Keratinocyte (primary cell): ENCODE results near the gene TCF15. TPM values are rescaled to one million over a fixed set of nuclear protein-coding genes. Genes with fewer than 3 reads are reported as not detected.

ENCODE experiments used
- DNase-seq: peaks from one replicate; pipeline ENCODE4 v3.0.0-alpha.2; 2011; ENCODE audit warnings: low read depth, missing footprints, low spot score
- FAIRE-seq: peaks from 2 replicates; lab custom pipeline; 2011; peaks lifted over from hg19 to GRCh38; lab: Jason Lieb, UNC
- H2AFZ ChIP-seq: 2 replicates; pipeline ENCODE4 v1.6.0; 2012; ENCODE audit warnings: low read length, control low read depth, inconsistent platforms; ENCODE audit not compliant: control insufficient read depth
- H3K27ac ChIP-seq: 2 replicates; pipeline ENCODE4 v1.5.1; 2011; ENCODE audit warnings: low read length; ENCODE audit not compliant: control insufficient read depth, insufficient read depth
- H3K27me3 ChIP-seq: 3 replicates; pipeline ENCODE4 v1.6.0; 2011; ENCODE audit warnings: low read length; ENCODE audit not compliant: control insufficient read depth, insufficient read depth; ENCODE audit errors: extremely low read depth
- H3K36me3 ChIP-seq, 2 experiments: 2 replicates in 1 of 2; 3 replicates in 1 of 2; pipeline ENCODE4 v1.5.1; 2011; ENCODE audit warnings: low read length in 2 of 2, mild to moderate bottlenecking in 1 of 2; ENCODE audit not compliant: control insufficient read depth in 2 of 2, insufficient read depth in 2 of 2; ENCODE audit errors: extremely low read depth in 1 of 2
- H3K4me1 ChIP-seq: 3 replicates; pipeline ENCODE4 v1.5.1; 2011; ENCODE audit warnings: low read length; ENCODE audit not compliant: control insufficient read depth, insufficient read depth; ENCODE audit errors: extremely low read depth
- H3K4me2 ChIP-seq: 3 replicates; pipeline ENCODE4 v1.6.0; 2011; ENCODE audit warnings: low read depth, low read length; ENCODE audit not compliant: control insufficient read depth, insufficient read depth; ENCODE audit errors: extremely low read depth
- H3K4me3 ChIP-seq, 3 experiments: fragments of 200-600 bp in 1 of 3; sonication (generic) in 1 of 3; 2 replicates in 2 of 3; 3 replicates in 1 of 3; pipeline ENCODE4 v1.5.1; 2011 to 2016; ENCODE audit warnings: low read length in 3 of 3, mild to moderate bottlenecking in 3 of 3, control low read depth in 2 of 3, inconsistent platforms in 1 of 3, low read depth in 1 of 3, mixed read lengths in 1 of 3, mixed run types in 1 of 3, moderate library complexity in 1 of 3; ENCODE audit not compliant: control insufficient read depth in 2 of 3, insufficient read depth in 2 of 3; ENCODE audit errors: extremely low read depth in 1 of 3
- H3K79me2 ChIP-seq: 2 replicates; pipeline ENCODE4 v1.6.0; 2012; ENCODE audit warnings: low read length; ENCODE audit not compliant: control insufficient read depth, insufficient read depth
- H3K9ac ChIP-seq: 3 replicates; pipeline ENCODE4 v1.6.0; 2011; ENCODE audit warnings: low read length; ENCODE audit not compliant: control insufficient read depth, insufficient read depth; ENCODE audit errors: extremely low read depth
- H3K9me1 ChIP-seq: 3 replicates; pipeline ENCODE4 v1.6.0; 2011; ENCODE audit warnings: low read length; ENCODE audit not compliant: control insufficient read depth, insufficient read depth; ENCODE audit errors: extremely low read depth
- H3K9me3 ChIP-seq: 2 replicates; pipeline ENCODE4 v1.5.1; 2012; ENCODE audit warnings: low read depth, low read length; ENCODE audit not compliant: control insufficient read depth
- H4K20me1 ChIP-seq: 3 replicates; pipeline ENCODE4 v1.6.0; 2011; ENCODE audit warnings: low read length; ENCODE audit not compliant: control insufficient read depth, insufficient read depth; ENCODE audit errors: extremely low read depth
- CTCF ChIP-seq, 3 experiments: IDR thresholded peaks in 1 of 3; conservative IDR thresholded peaks in 1 of 3; optimal IDR thresholded peaks in 1 of 3; 2 replicates in 2 of 3; 3 replicates in 1 of 3; pipeline versions ENCODE3 to v1.5.1; 2011; ENCODE audit warnings: low read length in 3 of 3, mild to moderate bottlenecking in 3 of 3, moderate library complexity in 2 of 3, control low read depth in 1 of 3, inconsistent platforms in 1 of 3; ENCODE audit not compliant: insufficient read depth in 2 of 3; ENCODE audit errors: extremely low read depth in 1 of 3
- EZH2 ChIP-seq: IDR thresholded peaks from one replicate; pipeline ENCODE4 v1.6.1; 2012; ENCODE audit warnings: inconsistent platforms, mild to moderate bottlenecking, low read length, moderate library complexity
- dilution Hi-C: fragments of 300-500 bp; cut with MboI; formaldehyde crosslinking; loops from one replicate; pipeline ENCODE4 v1.7.0; 2020; ENCODE audit warnings: low sequenced_read_pairs; ENCODE audit not compliant: extremely low pct_ligation_motif_present
- polyA plus RNA-seq, 5 experiments: library from polyadenylated mRNA; depleted of rRNA in 3 of 5; stranded (reverse) in 3 of 5; stranded (forward) in 1 of 5; unstranded in 1 of 5; fragments of >200 nt; gene quantifications; 1 replicate in 1 of 5; 2 replicates in 3 of 5; 3 replicates in 1 of 5; pipeline versions ENCODE4 v1.2.1 to v1.2.3, GENCODE V29; 2011 to 2012; ENCODE audit warnings: missing spikeins in 2 of 5, low read depth in 1 of 5, low replicate concordance in 1 of 5

Gene TCF15
- polyA plus RNA-seq, 1 donor (not counting 4 experiments of a cell fraction or from before 2014, with no cell fraction given): not detected

- H3K4me2 ChIP-seq: no peak overlapping the region
- H3K9me1 ChIP-seq: no peaks in the 10 kb centered on the region
- no peaks in the 10 kb centered on the region for H3K4me1 ChIP-seq
- no peaks in the 10 kb centered on the region for H3K79me2 ChIP-seq
- H3K36me3 ChIP-seq: no peaks in the 10 kb centered on the region
- no peak overlapping the region for H3K9ac ChIP-seq
- H3K27ac ChIP-seq: no peak overlapping the region
- DNase-seq (no peak), FAIRE-seq (no peak)
- H3K4me3 ChIP-seq: no peak overlapping the region
- dilution Hi-C loops: no loop called here
- no peaks in the 10 kb centered on the region for H3K9me3 ChIP-seq
- H3K27me3 ChIP-seq: peaks cover 35% of the 10 kb centered on the region
- H2AFZ ChIP-seq: no peak overlapping the region
- H4K20me1 ChIP-seq: no peaks in the 10 kb centered on the region
- TF ChIP-seq CTCF (optimal IDR thresholded peaks at IDR 0.05 in 1 of 3, IDR thresholded peaks at IDR 0.05 in 1 of 3, conservative IDR thresholded peaks at IDR 0.05 in 1 of 3; ENCODE audit: extremely low read depth in 1 of 3, insufficient read depth in 2 of 3, low read length in 3 of 3) (peak in 2 of 3 experiments; percentile 15 to 17), EZH2 (no peak)
Observed at GRCh38 chr20:577167-577791, 32.8 kb downstream of the TCF15 start.

GRCh38 chr20:576156-576555 lies 34.0 kb downstream of the TCF15 start:
- TF ChIP-seq EZH2: no peak
- TF ChIP-seq CTCF (optimal IDR thresholded peaks at IDR 0.05 in 1 of 3, IDR thresholded peaks at IDR 0.05 in 1 of 3, conservative IDR thresholded peaks at IDR 0.05 in 1 of 3; ENCODE audit: extremely low read depth in 1 of 3, insufficient read depth in 2 of 3, low read length in 3 of 3): no peak

More at GRCh38 chr20:576156-576555, 34.0 kb downstream of the TCF15 start:
- peaks cover 43% of the 10 kb centered on the region for H3K27me3 ChIP-seq
- no peaks in the 10 kb centered on the region for H3K9me1 ChIP-seq
- no peak overlapping the region for H2AFZ ChIP-seq
- no peaks in the 10 kb centered on the region for H3K79me2 ChIP-seq
- DNase-seq (no peak), FAIRE-seq (no peak)
- no peaks in the 10 kb centered on the region for H3K36me3 ChIP-seq
- no peaks in the 10 kb centered on the region for H3K4me1 ChIP-seq
- H3K4me2 ChIP-seq: no peak overlapping the region
- no peak overlapping the region for H3K27ac ChIP-seq
- H3K4me3 ChIP-seq: no peak overlapping the region
- H3K9me3 ChIP-seq: no peaks in the 10 kb centered on the region
- H3K9ac ChIP-seq: no peak overlapping the region
- H4K20me1 ChIP-seq: no peaks in the 10 kb centered on the region
- dilution Hi-C loops: no loop called here
